ENCODE results near the gene BRD9. TPM values are rescaled to one million over a fixed set of nuclear protein-coding genes. Genes with fewer than 3 reads are reported as not detected.

BRD9 gene
- 35.8 to 41.4 TPM (median 38.7 TPM) in 5 replicates for total RNA-seq (2022; extraction: Qiagen RNA extraction)

DNA sequence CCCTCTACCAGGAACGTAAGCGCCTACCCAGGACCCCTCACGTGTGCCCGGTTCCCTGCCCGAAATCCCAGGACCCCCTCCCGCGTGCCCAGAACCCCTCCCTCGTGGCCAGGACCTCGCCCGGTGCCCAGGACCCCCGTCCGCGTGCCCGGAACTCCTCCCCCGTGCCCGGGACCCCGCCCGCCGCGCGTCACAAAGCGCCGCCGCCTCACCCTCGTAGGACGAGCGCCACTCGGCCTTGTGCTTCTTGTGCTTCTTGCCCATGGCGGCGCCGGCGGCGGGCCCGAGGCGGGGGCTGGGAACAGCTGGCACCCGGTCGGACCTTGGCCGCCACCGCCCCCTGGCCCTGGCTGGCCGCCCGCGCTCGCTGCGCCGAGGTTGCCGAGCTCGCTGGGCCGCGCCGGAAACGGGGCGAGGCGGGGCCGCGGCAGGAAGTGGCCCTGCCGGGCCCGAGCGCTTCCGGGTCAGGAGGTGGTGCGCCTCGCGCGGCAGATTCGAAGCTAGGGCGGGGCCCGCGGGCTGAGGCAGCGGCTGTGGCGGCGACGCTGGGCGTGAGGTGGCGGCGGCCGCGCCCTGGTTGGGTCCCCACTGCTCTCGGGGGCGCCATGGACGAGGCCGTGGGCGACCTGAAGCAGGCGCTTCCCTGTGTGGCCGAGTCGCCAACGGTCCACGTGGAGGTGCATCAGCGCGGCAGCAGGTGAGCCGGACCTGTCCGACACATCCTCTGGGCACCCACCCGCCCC, at the start of gene BRD9, which contains the start of gene TRIP13:
Gene BRD9, minus strand, starts transcription at position 408 of the 743 bp plus-strand sequence. Its CDS starts 144 bp downstream, at position 264.
Gene TRIP13, plus strand, starts transcription at position 491 of the 743 bp plus-strand sequence. Its CDS starts 115 bp downstream, at position 606.

DNA sequence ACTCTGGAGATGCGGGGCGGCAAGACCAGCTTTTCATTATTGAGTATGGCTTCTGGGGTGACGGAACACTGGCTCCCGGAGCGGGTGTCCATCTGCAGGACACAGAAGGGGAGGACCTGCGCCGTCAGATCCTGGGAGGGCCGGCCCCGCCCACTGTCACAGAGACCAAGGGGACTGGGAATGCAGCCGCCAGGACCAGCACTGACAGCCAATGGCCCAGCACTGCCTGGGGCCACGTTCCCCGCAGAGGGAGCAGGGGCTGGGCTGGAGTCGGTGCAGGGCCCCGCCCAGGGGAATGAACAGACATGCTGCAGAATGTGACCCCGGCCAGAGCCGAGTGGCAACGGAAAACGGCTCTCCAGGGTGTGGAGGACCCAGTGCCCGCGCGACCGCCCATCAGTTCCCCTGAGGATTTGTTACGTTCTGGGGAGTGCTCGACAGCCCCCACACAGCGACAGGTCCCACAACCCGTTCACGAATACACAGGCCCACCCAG, 42.0 kb downstream of the BRD9 start, which contains the start of gene ZDHHC11:
Gene ZDHHC11, minus strand, starts transcription at position 476 of the 496 bp plus-strand sequence. Its CDS starts 384 bp downstream, at position 92.

Other genes starting within 250 kb of the BRD9 start
- gene TPPP, start 199.4 kb downstream of the BRD9 start, total RNA-seq (2022; extraction: Qiagen RNA extraction), result 5.4 to 9.8 TPM (median 8.1 TPM) in 5 replicates
- 0.87 to 1.4 TPM (median 1.3 TPM) in 5 replicates for gene ZDHHC11B, start 108.1 kb downstream of the BRD9 start, total RNA-seq (2022; extraction: Qiagen RNA extraction)
- 7.8 to 22.3 TPM (median 15.6 TPM) in 5 replicates for gene ZDHHC11, start 41.8 kb downstream of the BRD9 start, total RNA-seq (2022; extraction: Qiagen RNA extraction)
- gene TRIP13, start 83 bp upstream of the BRD9 start, total RNA-seq (2022; extraction: Qiagen RNA extraction), result 63.1 to 74.5 TPM (median 72.4 TPM) in 5 replicates
- gene NKD2, start 116.0 kb upstream of the BRD9 start, total RNA-seq (2022; extraction: Qiagen RNA extraction), result 17.1 to 25.9 TPM (median 23.5 TPM) in 5 replicates
- 19.0 to 32.6 TPM (median 29.5 TPM) in 5 replicates for gene SLC12A7, start 219.3 kb upstream of the BRD9 start, total RNA-seq (2022; extraction: Qiagen RNA extraction)